T-helper 17 cell (primary cell): ENCODE data around the gene SERPINB2. TPM values are rescaled to one million over a fixed set of nuclear protein-coding genes. Genes with fewer than 3 reads are reported as not detected.

Experiments used
- ATAC-seq: fragments of 150-1000 bp; cut with Tn5 transposase; 2 replicates; pipeline ENCODE4 v1.10.0; 2021; ENCODE audit warnings: mild to moderate bottlenecking, moderate library complexity
- DNase-seq, 3 donors: peaks; one replicate each; pipeline versions ENCODE4 v3.0.0 to v3.0.0-alpha.2; 2020 to 2021
- H3K9me3 ChIP-seq: one replicate; pipeline ENCODE4 v1.7.0; 2013; ENCODE audit warnings: low read length, mild to moderate bottlenecking; ENCODE audit not compliant: control insufficient read depth, poor library complexity, severe bottlenecking
- H3K27ac Mint-ChIP-seq: one replicate; pipeline ENCODE4 v1.8.0; 2022; ENCODE audit warnings: mild to moderate bottlenecking, moderate library complexity, mixed read lengths
- H3K27me3 Mint-ChIP-seq: one replicate; pipeline ENCODE4 v1.8.0; 2022; ENCODE audit warnings: mixed read lengths
- H3K36me3 Mint-ChIP-seq: one replicate; pipeline ENCODE4 v1.8.0; 2022; ENCODE audit warnings: low read depth, mixed read lengths
- H3K4me1 Mint-ChIP-seq: one replicate; pipeline ENCODE4 v1.8.0; 2022; ENCODE audit warnings: mild to moderate bottlenecking, mixed read lengths
- H3K4me3 Mint-ChIP-seq: one replicate; pipeline ENCODE4 v1.8.0; 2022; ENCODE audit warnings: mild to moderate bottlenecking, moderate library complexity, mixed read lengths
- total RNA-seq, 4 donors: library from RNA in 2 of 4; stranded (reverse) in 2 of 4; gene quantifications; one replicate each; pipeline ENCODE4 v1.2.3 and lab custom pipeline; 2022 to 2026

The SERPINB2 gene
- total RNA-seq, 2 donors from 2014 or later: 0.45 to 0.99 TPM

- Mint-ChIP-seq H3K27ac (no peak overlapping the region), H3K36me3 (no peaks in the 10 kb centered on the region), H3K4me1 (no peaks in the 10 kb centered on the region), H3K27me3 (peaks cover 44% of the 10 kb centered on the region), H3K4me3 (no peak overlapping the region)
- H3K9me3 ChIP-seq: no peaks in the 10 kb centered on the region
- DNase-seq (no peak), ATAC-seq (no peak)
Observed at GRCh38 chr18:63894106-63894772, 6.7 kb downstream of the SERPINB2 start.

- H3K27ac Mint-ChIP-seq: no peak overlapping the region
- peaks cover 44% of the 10 kb centered on the region for H3K27me3 Mint-ChIP-seq
- H3K36me3 Mint-ChIP-seq: no peaks in the 10 kb centered on the region
- no peaks in the 10 kb centered on the region for H3K9me3 ChIP-seq
- H3K4me1 Mint-ChIP-seq: no peaks in the 10 kb centered on the region
- DNase-seq (no peak), ATAC-seq (no peak)
- H3K4me3 Mint-ChIP-seq: no peak overlapping the region
Observed at GRCh38 chr18:63895190-63895589, 7.7 kb downstream of the SERPINB2 start.

- no peak overlapping the region for H3K4me3 Mint-ChIP-seq
- no peak overlapping the region for H3K27ac Mint-ChIP-seq
- ATAC-seq (no peak), DNase-seq (no peak)
- peaks cover 43% of the 10 kb centered on the region for H3K27me3 Mint-ChIP-seq
- H3K4me1 Mint-ChIP-seq: no peaks in the 10 kb centered on the region
- H3K9me3 ChIP-seq: no peaks in the 10 kb centered on the region
- no peaks in the 10 kb centered on the region for H3K36me3 Mint-ChIP-seq
Observed at GRCh38 chr18:63897072-63897471, 9.6 kb downstream of the SERPINB2 start.

GRCh38 chr18:63899206-63899605 is 11.7 kb downstream of the SERPINB2 start:
- no peaks in the 10 kb centered on the region for H3K36me3 Mint-ChIP-seq
- no peaks in the 10 kb centered on the region for H3K9me3 ChIP-seq
- H3K4me1 Mint-ChIP-seq: no peaks in the 10 kb centered on the region
- peaks cover 38% of the 10 kb centered on the region for H3K27me3 Mint-ChIP-seq
- DNase-seq: no peak
- H3K4me3 Mint-ChIP-seq: no peak overlapping the region
- no peak for ATAC-seq
- H3K27ac Mint-ChIP-seq: no peak overlapping the region

GRCh38 chr18:63903851-63904570 is 16.5 kb downstream of the SERPINB2 start:
- no peak for DNase-seq
- H3K9me3 ChIP-seq: no peaks in the 10 kb centered on the region
- Mint-ChIP-seq H3K27me3 (peaks cover 13% of the 10 kb centered on the region), H3K36me3 (no peaks in the 10 kb centered on the region), H3K4me3 (no peak overlapping the region), H3K27ac (no peak overlapping the region), H3K4me1 (no peaks in the 10 kb centered on the region)
- ATAC-seq: no peak

GRCh38 chr18:63904694-63905093 is 17.2 kb downstream of the SERPINB2 start:
- ATAC-seq (no peak), DNase-seq (no peak)
- H3K27me3 Mint-ChIP-seq: peaks cover 13% of the 10 kb centered on the region
- no peak overlapping the region for H3K4me3 Mint-ChIP-seq
- H3K9me3 ChIP-seq: no peaks in the 10 kb centered on the region
- no peaks in the 10 kb centered on the region for H3K4me1 Mint-ChIP-seq
- H3K27ac Mint-ChIP-seq: no peak overlapping the region
- no peaks in the 10 kb centered on the region for H3K36me3 Mint-ChIP-seq

- Mint-ChIP-seq H3K4me3 (no peak overlapping the region), H3K4me1 (no peaks in the 10 kb centered on the region), H3K27me3 (peaks cover 13% of the 10 kb centered on the region), H3K36me3 (no peaks in the 10 kb centered on the region), H3K27ac (no peak overlapping the region)
- no peak for DNase-seq
- no peak for ATAC-seq
- H3K9me3 ChIP-seq: no peaks in the 10 kb centered on the region
Observed at GRCh38 chr18:63905361-63905760, 17.9 kb downstream of the SERPINB2 start.

- Mint-ChIP-seq H3K36me3 (no peaks in the 10 kb centered on the region), H3K27ac (no peak overlapping the region), H3K4me3 (no peak overlapping the region), H3K4me1 (no peaks in the 10 kb centered on the region), H3K27me3 (peaks cover 11% of the 10 kb centered on the region)
- no peaks in the 10 kb centered on the region for H3K9me3 ChIP-seq
- DNase-seq (no peak), ATAC-seq (no peak)
Observed at GRCh38 chr18:63906056-63906455, 18.6 kb downstream of the SERPINB2 start.

GRCh38 chr18:63907664-63908063 is 20.2 kb downstream of the SERPINB2 start, which contains the start of gene SERPINB10:
Gene SERPINB10, plus strand, starts transcription at chr18:63907958. Its CDS starts 7,553 bp downstream, at chr18:63915511.
- H3K36me3 Mint-ChIP-seq: no peaks in the 10 kb centered on the region
- peaks cover 13% of the 10 kb centered on the region for H3K27me3 Mint-ChIP-seq
- H3K27ac Mint-ChIP-seq: no peak within 1 kb of the TSS
- no peaks in the 10 kb centered on the region for H3K4me1 Mint-ChIP-seq
- H3K4me3 Mint-ChIP-seq: no peak within 1 kb of the TSS
- no peaks in the 10 kb centered on the region for H3K9me3 ChIP-seq
- DNase-seq (no peak), ATAC-seq (no peak)

GRCh38 chr18:63908858-63909257 is 21.4 kb downstream of the SERPINB2 start:
- no peak for DNase-seq
- H3K27ac Mint-ChIP-seq: no peak overlapping the region
- H3K4me3 Mint-ChIP-seq: no peak overlapping the region

GRCh38 chr18:63909870-63910269 is 22.4 kb downstream of the SERPINB2 start:
- DNase-seq (no peak), ATAC-seq (no peak)
- no peaks in the 10 kb centered on the region for H3K9me3 ChIP-seq
- Mint-ChIP-seq H3K36me3 (no peaks in the 10 kb centered on the region), H3K4me1 (no peaks in the 10 kb centered on the region), H3K27ac (no peak overlapping the region), H3K4me3 (no peak overlapping the region), H3K27me3 (peaks cover 24% of the 10 kb centered on the region)

More at GRCh38 chr18:63908858-63909257, 21.4 kb downstream of the SERPINB2 start:
- no peaks in the 10 kb centered on the region for H3K9me3 ChIP-seq
- H3K4me1 Mint-ChIP-seq: no peaks in the 10 kb centered on the region
- H3K27me3 Mint-ChIP-seq: peaks cover 22% of the 10 kb centered on the region
- H3K36me3 Mint-ChIP-seq: no peaks in the 10 kb centered on the region
- no peak for ATAC-seq

GRCh38 chr18:63917817-63918216 is 30.3 kb downstream of the SERPINB2 start:
- peaks cover 2% of the 10 kb centered on the region for H3K4me1 Mint-ChIP-seq

GRCh38 chr18:63922049-63922448 is 34.5 kb downstream of the SERPINB2 start:
- Mint-ChIP-seq H3K27me3 (peaks cover 65% of the 10 kb centered on the region), H3K36me3 (no peaks in the 10 kb centered on the region), H3K4me3 (no peak overlapping the region), H3K4me1 (peaks cover 2% of the 10 kb centered on the region), H3K27ac (no peak overlapping the region)
- no peaks in the 10 kb centered on the region for H3K9me3 ChIP-seq
- DNase-seq (no peak), ATAC-seq (no peak)

More at GRCh38 chr18:63917817-63918216, 30.3 kb downstream of the SERPINB2 start:
- no peak for DNase-seq
- Mint-ChIP-seq H3K27me3 (peaks cover 47% of the 10 kb centered on the region), H3K4me3 (no peak overlapping the region), H3K36me3 (no peaks in the 10 kb centered on the region), H3K27ac (no peak overlapping the region)
- H3K9me3 ChIP-seq: no peaks in the 10 kb centered on the region
- ATAC-seq: no peak

GRCh38 chr18:63924551-63924950 is 37.0 kb downstream of the SERPINB2 start:
- peaks cover 2% of the 10 kb centered on the region for H3K4me1 Mint-ChIP-seq
- no peaks in the 10 kb centered on the region for H3K9me3 ChIP-seq
- no peak for DNase-seq
- H3K36me3 Mint-ChIP-seq: no peaks in the 10 kb centered on the region
- peaks cover 45% of the 10 kb centered on the region for H3K27me3 Mint-ChIP-seq
- no peak overlapping the region for H3K27ac Mint-ChIP-seq
- no peak overlapping the region for H3K4me3 Mint-ChIP-seq
- no peak for ATAC-seq
